Prostate gland (tissue), 2 donors: ENCODE results near the gene RAET1E. TPM values are rescaled to one million over a fixed set of nuclear protein-coding genes. Genes with fewer than 3 reads are reported as not detected.

Source experiments
- total RNA-seq, 2 donors: library from RNA; depleted of rRNA; stranded (reverse); fragments of >200 nt; gene quantifications; one replicate each; pipeline ENCODE4 v1.1.0, GENCODE V29; 2016

Gene RAET1E
- total RNA-seq, 2 donors from 2014 or later = 0.23 to 0.77 TPM

Other genes starting within 250 kb of the RAET1E start
- 10 to 100 TPM; 12.8 to 25.2 TPM for gene KATNA1, start 249.4 kb downstream of the RAET1E start, total RNA-seq
- 10 to 100 TPM; 28.7 to 44.8 TPM for gene LATS1, start 180.0 kb downstream of the RAET1E start, total RNA-seq
- gene NUP43, start 151.6 kb downstream of the RAET1E start, total RNA-seq = 10 to 100 TPM; 23.6 to 32.9 TPM
- gene PCMT1, start 148.4 kb downstream of the RAET1E start, total RNA-seq = 100 to 1,000 TPM in 1 of 2 donors, 10 to 100 TPM in 1; 77.6 to 114 TPM
- 10 to 100 TPM; 52.7 to 76.3 TPM for gene LRP11, start 33.8 kb downstream of the RAET1E start, total RNA-seq
- 1 to 10 TPM in 1 of 2 donors, not detected in 1; 4.4 TPM for gene RAET1G, start 25.0 kb upstream of the RAET1E start, total RNA-seq
- gene ULBP2, start 43.9 kb upstream of the RAET1E start, total RNA-seq = under 1 TPM; 0.32 to 0.40 TPM
- 1 to 10 TPM in 1 of 2 donors, not detected in 1; 2.8 TPM for gene ULBP1, start 65.8 kb upstream of the RAET1E start, total RNA-seq
- not detected for gene RAET1L, start 127.4 kb upstream of the RAET1E start, total RNA-seq
- gene ULBP3, start 171.0 kb upstream of the RAET1E start, total RNA-seq = 10 to 100 TPM in 1 of 2 donors, not detected in 1; 28.9 TPM
- 10 to 100 TPM in 1 of 2 donors, 1 to 10 TPM in 1; 3.4 to 14.8 TPM for gene PPP1R14C, start 244.9 kb upstream of the RAET1E start, total RNA-seq